Cardiac fibroblast (primary cell): ENCODE measurements around the gene TM4SF1.
A peak's percentile ranks its signal among the peaks of the same experiment; 100 is the strongest.

Source experiments
- DNase-seq, 2 donors: peaks; one replicate each; pipeline versions ENCODE4 v3.0.0 to v3.0.0-alpha.2; 2010; ENCODE audit warnings: low read depth in 2 of 2
- H3K4me3 ChIP-seq, 2 donors: replicated peaks in 1 of 2; 1 replicate in 1 of 2; 2 replicates in 1 of 2; pipeline ENCODE4 v1.5.1; 2011; ENCODE audit warnings: low read depth in 2 of 2, low read length in 2 of 2, mild to moderate bottlenecking in 2 of 2, moderate library complexity in 1 of 2
- TF ChIP-seq, protein P1 (sequence below): IDR thresholded peaks from one replicate; pipeline ENCODE4 v1.5.1; 2011; ENCODE audit warnings: low read depth, mild to moderate bottlenecking, low read length, inconsistent platforms

The TM4SF1 gene

DNA sequence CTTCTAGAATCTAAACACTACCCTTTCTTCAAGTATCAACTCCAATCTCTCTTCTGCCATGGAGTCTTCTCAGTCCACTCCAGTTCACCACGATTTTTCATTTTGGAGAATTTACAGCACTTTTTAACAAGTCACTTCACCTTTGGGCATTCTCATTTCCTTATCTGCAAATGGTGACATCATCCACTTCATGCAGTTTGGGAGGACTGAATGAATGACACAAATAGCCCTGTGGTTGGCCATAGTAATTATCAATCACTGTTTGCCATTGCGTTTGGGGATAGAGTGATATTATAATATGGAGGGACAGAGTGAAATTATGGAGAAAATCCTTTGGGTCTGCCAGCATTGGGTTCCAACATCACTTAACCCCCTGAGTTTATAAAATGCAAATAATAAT lies 38.0 kb upstream of the TM4SF1 start:
- no peak for DNase-seq
- TF ChIP-seq, protein P1, sequence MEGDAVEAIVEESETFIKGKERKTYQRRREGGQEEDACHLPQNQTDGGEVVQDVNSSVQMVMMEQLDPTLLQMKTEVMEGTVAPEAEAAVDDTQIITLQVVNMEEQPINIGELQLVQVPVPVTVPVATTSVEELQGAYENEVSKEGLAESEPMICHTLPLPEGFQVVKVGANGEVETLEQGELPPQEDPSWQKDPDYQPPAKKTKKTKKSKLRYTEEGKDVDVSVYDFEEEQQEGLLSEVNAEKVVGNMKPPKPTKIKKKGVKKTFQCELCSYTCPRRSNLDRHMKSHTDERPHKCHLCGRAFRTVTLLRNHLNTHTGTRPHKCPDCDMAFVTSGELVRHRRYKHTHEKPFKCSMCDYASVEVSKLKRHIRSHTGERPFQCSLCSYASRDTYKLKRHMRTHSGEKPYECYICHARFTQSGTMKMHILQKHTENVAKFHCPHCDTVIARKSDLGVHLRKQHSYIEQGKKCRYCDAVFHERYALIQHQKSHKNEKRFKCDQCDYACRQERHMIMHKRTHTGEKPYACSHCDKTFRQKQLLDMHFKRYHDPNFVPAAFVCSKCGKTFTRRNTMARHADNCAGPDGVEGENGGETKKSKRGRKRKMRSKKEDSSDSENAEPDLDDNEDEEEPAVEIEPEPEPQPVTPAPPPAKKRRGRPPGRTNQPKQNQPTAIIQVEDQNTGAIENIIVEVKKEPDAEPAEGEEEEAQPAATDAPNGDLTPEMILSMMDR, result no peak
- no peak overlapping the region for H3K4me3 ChIP-seq

DNA sequence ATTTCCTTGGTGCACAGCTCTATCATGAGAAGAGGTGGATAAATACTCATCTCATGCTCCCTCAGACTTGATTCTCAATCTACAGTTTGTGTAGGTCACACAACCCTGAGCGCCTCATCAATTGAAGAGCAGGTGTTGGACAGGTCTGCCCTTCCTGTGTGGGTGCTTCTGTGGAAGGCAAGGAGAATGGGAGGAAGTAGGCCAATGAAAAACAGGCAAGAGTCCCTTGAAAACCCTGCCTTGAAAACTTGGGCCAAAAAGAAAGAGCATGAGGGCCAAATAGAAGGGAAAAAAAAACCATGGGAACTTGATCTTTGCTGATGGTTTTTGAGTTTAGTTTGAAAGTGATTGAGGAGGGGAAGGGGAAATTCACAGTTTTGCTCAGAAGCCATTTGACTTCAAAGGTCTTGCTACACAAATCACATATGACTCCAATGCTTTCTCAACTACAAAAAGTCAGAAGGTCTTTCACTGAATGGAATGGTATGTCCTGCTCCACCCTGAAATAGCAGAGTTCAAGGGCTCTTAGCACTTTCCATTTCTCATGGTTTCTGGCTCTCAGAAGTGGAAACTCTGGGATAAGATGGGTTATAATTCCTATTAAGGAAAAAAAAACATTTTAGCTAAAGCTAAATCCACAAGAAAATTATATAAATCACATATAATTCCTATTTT lies 37.2 kb upstream of the TM4SF1 start:
- peak; percentile 64 to 74 for DNase-seq
- TF ChIP-seq, protein P1, result no peak
- H3K4me3 ChIP-seq, result no peak overlapping the region

DNA sequence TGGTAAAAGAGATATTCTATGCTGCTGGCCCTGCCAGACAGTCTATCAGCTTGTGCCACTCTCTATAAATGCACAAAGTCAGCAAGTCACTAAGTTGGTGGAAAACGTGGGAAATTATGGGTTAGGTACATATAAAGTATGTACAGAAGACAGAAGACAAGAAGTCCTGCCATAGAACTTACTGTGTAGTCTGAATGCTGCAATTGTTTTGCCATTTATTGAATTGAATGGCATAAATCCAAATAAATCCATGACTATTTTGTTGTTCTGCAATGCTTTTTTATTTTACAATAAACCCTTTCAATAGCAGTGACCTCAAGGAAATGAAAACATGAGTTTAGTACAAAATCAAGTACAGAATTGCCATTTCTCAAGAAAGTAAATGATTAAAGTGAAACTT lies 34.1 kb upstream of the TM4SF1 start:
- H3K4me3 ChIP-seq, result no peak overlapping the region
- TF ChIP-seq, protein P1, result no peak
- no peak for DNase-seq

DNA sequence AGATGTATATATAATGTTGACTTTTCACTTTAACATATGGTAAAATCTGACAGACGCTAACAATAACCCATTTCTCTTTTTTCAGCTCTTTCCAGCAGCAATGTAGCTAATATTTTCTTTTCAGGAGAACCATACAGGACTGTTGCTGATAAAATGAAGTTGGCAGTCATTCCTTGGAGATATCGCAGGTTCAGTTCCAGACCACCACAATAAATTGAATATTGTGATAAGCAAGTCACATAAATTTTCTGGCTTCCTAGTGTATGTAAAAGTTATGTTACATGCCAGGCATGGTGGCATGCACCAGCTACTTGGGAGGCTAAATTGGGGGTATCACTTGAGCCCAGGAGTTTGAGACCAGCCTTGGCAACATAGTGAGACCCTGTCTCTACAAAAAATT lies 31.9 kb upstream of the TM4SF1 start:
- TF ChIP-seq, protein P1, result no peak
- no peak for DNase-seq
- no peak overlapping the region for H3K4me3 ChIP-seq

DNA sequence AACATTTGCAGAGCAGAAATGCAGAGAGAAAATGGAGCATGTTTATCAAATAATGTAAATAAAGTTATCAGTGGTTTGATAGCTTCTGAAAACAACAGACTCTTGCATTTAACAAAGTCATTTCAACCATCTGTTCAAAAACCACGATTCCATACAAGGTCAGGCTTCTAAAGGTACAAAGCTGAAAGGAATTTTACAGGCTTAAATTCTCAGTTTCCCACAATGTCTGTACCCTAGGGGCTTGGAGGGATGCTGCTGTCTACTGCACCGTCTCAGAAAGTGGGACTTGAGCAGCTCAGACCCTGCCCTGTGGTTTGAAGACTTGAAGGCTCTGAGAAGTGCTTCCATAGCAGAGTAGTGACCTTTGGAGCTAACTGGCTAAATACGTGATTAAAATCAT lies 30.4 kb upstream of the TM4SF1 start:
- no peak overlapping the region for H3K4me3 ChIP-seq
- DNase-seq, result no peak
- TF ChIP-seq, protein P1, result no peak

DNA sequence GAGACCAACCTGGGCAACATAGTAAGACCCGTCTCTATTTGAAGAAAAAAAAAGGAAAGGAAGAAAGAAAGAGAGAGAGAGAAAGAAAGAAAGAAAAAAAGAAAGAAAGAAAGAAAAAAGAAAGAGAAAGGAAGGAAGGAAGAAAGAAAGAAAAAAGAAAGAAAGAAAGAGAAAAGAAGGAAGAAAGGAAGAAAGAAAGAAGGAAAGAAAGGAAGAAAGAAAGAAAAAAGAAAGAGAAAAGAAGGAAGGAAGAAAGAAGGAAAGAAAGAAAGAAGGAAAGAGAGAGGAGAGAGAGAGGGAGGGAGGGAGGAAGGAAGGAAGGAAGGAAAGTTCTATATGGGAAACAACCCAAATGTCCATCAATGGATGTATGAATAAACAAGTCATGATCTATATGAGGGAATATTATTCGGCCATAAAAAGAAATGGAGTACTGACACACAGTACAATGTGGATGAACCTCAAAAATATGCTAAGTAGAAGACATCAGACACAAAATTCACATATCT lies 28.8 kb upstream of the TM4SF1 start:
- DNase-seq, result no peak
- H3K4me3 ChIP-seq, result no peak overlapping the region
- TF ChIP-seq, protein P1, result no peak

DNA sequence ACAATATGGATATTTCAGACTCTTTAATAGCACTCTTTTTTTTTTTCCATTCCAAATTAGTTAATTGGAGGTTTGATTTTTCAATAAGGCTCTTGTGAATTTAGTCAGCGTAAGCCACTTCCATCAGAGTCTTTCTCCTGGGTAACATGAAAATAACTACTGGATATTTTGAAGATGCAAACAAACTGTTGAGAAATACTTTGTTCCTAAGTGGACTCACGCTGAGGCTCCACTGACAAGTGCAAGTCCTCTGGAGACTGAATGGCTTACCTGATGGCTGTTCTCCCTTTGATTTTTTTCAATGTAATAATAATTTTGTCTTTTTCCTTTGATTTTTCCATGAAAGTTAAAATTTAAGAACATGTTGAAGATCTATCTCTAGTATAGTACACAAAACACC lies 26.0 kb upstream of the TM4SF1 start:
- DNase-seq, result no peak
- H3K4me3 ChIP-seq, result no peak overlapping the region
- TF ChIP-seq, protein P1, result no peak
